Measurements from ENCODE around the gene TMEM151A.
A peak's percentile ranks its signal among the peaks of the same experiment; 100 is the strongest.

Gene TMEM151A

DNA sequence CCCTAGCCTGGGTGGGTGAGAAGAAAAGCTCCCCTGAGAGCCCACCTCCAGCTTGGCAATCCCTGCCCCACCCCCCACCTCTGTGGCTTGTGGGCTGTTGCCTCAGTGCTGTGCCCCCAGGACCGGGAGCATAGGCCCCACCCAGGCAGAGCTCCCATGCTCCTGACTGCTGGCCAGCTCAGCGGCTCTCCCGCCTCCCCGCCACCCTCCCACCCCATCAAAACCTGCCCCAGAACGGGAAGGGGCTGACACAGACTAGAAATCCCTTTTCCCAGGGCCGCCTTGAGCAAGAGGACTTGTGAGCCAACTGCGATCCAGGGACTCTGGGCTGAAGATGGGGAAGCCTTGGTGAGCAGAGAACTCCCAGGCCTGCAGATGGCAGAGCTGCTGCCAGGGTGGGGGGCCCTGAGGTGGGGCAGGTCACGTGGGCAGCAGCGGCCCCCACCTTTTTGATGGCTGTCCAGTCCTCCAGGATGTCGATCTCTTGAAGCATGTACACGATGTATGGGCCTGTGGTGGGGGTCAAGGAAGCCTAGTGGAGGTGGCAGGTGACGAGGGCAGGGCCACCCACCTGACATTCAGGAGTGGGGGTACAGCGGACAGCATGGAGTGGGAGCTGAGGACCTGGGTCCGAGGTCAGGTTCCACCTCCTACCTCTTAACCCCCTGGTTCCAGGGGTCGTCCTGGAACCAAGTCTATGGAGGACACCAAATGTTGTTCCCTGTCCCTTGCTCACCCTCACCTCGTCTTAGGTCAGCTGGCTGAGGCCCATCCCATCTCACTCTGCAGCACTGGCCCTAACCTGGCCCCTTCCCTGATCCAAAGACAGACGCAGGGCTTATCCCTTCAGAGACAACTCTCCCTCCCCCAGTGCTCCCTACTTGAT, 46.8 kb downstream of the TMEM151A start:
- no peak for DNase-seq

DNA sequence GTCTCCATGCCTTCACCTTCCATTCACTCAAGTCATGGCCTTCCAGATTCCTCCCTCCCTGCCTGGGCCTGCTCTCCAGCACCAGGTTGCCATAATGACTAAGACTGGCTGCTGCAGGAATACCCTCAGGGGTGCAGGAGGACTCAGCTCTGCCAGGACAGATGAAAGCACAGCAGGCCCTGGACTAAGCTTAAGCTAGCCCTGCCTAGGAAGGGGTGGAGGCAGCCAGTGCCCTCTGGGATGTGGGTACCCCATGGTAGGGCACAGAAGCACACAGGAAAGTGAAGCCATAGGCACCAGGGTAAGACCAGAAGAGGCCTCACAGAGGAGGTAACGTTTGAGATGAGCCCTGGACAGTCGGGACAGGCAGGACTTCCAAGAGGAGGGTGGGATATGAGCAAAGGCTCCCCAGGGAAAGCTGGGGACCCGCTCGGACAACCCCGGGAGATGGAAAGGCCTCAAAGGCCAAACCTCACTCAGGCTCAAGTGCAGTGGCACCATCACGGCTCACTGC, 47.5 kb downstream of the TMEM151A start:
- DNase-seq, result no peak

DNA sequence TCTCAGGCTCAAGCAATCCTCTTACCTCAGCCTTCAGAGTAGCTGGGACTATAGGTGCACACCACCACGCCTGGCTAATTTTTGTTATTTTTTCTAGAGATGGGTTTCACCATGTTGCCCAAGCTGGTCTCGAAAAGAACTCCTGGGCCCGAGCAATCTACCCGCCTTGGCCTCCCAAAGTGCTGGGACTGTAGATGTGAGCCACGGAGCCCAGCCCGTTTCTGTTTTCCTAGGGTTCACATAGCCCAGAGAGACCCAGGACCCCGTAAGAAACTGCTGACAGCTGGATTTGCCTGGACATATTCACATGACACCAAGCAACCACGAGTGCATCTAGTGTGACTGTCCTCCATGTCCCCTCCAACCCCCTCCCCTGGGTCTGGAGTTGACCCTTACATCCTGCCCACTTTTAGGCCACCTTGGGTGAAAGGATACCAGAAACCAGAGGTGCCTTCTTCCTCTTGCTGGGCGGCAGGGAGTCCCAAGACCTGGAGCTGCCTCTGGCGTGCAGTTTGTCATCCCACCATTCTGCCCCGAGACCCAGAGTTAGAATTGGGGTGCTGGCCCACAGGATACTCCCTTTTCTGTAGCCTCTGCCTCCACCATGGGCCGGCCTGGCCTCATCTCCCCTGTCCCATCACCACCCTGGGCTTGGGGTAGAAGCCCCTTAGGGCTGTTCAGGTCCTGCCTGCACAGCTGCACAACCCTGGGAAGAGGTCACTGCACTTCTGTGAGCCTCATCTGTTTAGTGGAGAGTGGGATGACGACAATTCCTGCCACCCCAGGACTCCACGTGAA, 48.2 kb downstream of the TMEM151A start:
- no peak for DNase-seq

DNA sequence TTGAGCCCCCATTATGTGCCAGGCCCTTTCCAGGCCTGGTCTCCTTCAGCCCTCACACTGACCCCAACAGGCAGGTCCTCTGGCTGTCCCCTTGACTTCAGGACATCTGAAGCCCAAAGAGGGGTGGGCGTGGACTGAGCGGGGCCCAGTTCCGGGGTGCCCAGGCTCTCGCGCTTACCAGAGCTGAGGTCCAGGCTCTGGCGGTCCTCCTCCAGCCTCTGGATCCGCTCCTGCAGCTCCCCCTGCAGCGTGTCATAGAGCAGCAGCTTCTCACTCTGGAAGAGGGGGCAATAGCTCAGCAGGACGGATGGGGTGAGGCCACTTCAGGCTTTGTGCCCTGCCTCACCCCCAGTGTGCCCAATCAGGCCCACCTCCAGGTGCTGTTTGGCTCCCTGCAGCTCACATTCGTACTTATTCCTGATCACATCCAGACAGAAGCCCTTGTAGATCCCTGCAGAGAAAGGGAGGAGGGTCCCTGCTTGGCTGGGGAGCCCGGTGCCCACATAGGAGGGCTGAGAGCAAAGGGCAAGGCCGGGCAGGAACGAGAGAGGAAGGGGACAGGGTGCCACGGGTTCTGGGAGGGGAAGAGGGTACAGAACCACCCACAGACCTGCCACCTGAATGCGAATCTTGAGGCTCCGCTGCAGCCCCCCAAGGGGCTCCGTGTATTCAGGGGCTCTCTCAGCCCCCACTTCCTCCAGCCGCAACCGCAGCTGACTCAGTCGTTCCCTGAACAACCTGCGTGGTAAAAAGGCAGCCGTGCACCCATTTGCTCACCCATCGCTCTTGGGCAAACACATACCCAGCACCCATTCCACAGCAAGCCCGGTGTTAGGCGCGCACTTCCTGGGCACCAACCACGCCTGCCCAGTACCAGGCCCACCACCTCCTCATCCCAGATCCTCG, 49.2 kb downstream of the TMEM151A start:
- no peak for DNase-seq

DNA sequence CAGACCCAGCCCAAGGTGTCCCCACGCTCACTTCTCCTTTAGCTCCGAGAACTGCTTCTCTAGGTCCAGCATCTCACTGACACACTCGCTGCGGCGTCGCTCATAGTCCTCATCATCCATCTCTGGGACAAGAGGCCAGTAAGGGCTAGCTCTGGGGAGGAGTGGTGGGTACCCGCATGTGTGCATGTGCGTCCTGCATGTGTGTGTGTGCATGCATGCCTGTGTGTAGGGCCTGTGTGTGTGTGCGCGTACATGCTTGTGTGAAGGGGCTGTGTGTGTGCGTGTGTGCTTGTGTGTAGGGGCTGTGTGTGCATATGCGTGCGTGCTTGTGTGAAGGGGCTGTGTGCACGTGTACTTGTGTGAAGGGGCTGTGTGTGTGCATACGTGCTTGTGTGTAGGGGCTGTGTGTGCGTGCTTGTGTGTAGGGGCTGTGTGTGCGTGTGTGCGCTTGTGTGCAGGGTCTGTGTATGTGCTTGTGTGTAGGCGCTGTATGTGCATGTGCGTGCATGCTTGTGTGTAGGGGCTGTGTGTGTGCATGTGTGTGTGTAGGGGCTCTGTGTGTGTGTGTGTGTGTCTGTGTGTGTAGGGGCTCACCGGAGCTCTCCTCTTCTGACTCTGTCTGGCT, 49.9 kb downstream of the TMEM151A start:
- no peak for DNase-seq

DNA sequence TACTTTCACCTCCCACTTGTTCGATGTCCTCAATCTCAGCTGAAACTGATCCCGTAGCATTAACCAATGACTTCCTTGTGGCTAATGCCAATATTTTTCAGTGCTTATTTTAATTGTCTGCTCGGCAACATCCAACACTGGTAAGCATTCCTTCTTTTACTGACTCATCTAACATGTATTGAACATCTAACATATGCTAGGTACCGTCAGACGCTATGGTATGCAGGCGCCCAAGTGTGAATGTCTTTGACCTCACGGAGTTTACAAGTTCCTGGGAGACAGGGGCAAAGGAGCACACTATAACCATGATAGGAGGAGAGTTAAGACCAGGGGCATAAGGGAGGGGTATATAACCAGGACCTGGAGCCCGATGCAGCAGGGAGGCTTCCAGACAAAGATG, 51.5 kb downstream of the TMEM151A start:
- no peak for DNase-seq

DNA sequence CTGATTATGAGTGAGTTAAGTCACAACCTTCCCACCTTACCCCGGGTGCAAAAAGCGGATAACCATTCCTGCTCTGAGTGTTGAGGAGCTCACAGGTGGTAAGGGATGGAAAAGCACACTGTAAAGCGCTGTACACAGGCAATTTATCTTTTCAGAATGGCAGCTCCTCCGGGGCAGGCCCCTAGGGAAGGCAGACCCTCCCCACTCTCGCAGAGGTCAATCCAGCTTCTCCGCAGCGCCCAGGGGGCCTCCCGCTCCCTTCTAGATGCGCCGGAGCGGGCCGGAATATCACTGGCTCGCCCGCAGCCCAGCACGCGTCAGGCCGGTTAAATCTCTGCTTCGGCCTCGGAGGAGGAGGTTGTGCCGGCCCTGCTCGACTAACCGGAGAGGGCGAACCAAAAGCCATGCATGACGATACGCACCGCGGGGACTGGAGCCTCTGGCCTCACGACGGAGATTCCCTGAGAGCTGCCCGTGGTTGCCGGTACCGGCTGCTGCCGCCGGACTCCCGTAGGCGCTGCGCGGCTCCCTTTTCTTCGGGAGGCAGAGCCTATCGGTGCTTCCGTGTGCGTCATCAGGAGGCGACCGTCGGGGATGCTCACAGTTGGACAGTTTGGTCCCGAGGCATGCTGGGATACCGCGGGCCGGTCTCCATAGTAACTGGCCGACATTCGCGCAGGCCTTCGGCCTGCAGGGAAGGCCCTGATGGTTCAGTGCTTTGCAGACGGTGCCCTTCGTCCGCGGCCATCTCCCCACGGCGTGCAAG, 53.0 kb downstream of the TMEM151A start, which contains the start of gene BRMS1:
BRMS1 (minus strand) TSS at position 555 of the 766 bp plus-strand sequence. CDS start 2,870 bp downstream, outside the sequence.
- peak; percentile 96 for DNase-seq

DNA sequence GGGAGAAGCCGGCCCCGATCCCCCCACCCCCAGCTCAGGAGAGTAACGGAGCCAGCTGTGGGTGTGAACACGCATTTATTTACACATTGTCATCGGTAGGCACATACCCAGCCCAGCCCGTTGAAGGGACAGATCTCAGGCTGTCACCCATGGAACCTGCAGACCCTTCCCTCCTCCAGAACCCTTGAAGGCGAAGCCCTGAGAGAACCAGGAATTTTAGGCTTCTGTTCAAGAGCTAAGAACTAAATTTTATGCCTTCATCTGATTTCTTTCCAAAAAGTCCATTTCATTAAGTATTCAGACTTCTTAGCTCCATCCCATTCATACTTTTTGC, 53.6 kb downstream of the TMEM151A start:
- DNase-seq, result no peak

All from CD4-positive, alpha-beta T cell treated with Interleukin-21 for 1 hour (primary cell).